Retina (tissue), 1 donor: Measurements from ENCODE around the gene C20orf204.
A peak's percentile ranks its signal among the peaks of the same experiment; 100 is the strongest.

Experiments
- DNase-seq: peaks from one replicate; pipeline ENCODE4 v3.0.0-alpha.2; 2016

Gene C20orf204

GRCh38 chr20:64042054-64042781 is 6.2 kb downstream of the C20orf204 start:
- DNase-seq, result no peak

- no peak for DNase-seq
These were observed 7.8 kb downstream of the C20orf204 start for GRCh38 chr20:64043768-64044167.

- DNase-seq, result no peak
These were observed 8.7 kb downstream of the C20orf204 start for GRCh38 chr20:64044484-64045247.

- DNase-seq, result no peak
These were observed 9.5 kb downstream of the C20orf204 start for GRCh38 chr20:64045346-64046011.

GRCh38 chr20:64047046-64047389 is 11.0 kb downstream of the C20orf204 start:
- DNase-seq, result no peak

GRCh38 chr20:64047968-64048401 is 12.0 kb downstream of the C20orf204 start:
- DNase-seq, result peak; percentile 48

GRCh38 chr20:64048402-64049044 is 12.5 kb downstream of the C20orf204 start:
- DNase-seq, result no peak

GRCh38 chr20:64049060-64049877 is 13.3 kb downstream of the C20orf204 start, which contains the start of gene SOX18:
TSS of gene SOX18 (minus strand) at chr20:64049639. CDS start at chr20:64049516, 123 bp downstream.
- no peak for DNase-seq

- DNase-seq, result no peak
These were observed 13.9 kb downstream of the C20orf204 start for GRCh38 chr20:64049878-64050260.

GRCh38 chr20:64050261-64051032 is 14.5 kb downstream of the C20orf204 start:
- DNase-seq, result no peak

GRCh38 chr20:64051033-64051452 is 15.1 kb downstream of the C20orf204 start:
- no peak for DNase-seq

GRCh38 chr20:64051561-64052325 is 15.8 kb downstream of the C20orf204 start:
- DNase-seq, result no peak

GRCh38 chr20:64052326-64052722 is 16.3 kb downstream of the C20orf204 start:
- DNase-seq, result no peak

GRCh38 chr20:64052987-64053840 is 17.2 kb downstream of the C20orf204 start:
- no peak for DNase-seq

- DNase-seq, result no peak
These were observed 18.1 kb downstream of the C20orf204 start for GRCh38 chr20:64053841-64054661.

- no peak for DNase-seq
These were observed 19.5 kb downstream of the C20orf204 start for GRCh38 chr20:64055396-64055892.

GRCh38 chr20:64055893-64056638 is 20.1 kb downstream of the C20orf204 start:
- DNase-seq, result no peak

GRCh38 chr20:64056639-64056888 is 20.6 kb downstream of the C20orf204 start:
- DNase-seq, result no peak
